ENCODE measurements around the gene NLK.

DNA sequence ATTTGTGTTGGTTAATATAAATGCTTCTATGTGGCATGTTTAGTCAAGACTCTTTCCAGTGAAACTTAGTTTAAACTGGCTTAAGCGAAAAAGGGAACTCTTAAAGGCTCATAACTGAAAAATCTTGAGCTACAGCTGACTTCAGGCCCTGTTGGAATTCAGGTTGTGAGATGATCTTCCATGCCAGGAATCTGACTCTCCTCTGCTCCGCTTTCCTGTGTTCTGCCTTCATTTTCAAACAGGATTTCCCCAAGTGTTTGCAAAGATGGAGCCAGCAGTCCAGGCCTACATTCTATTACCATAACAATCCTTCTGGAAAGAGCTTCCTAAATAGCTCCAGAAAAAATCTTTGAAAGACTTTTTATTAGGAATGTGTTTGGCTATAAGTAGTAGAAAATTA is 134.9 kb downstream of the NLK start:
- TF ChIP-seq FOXA1 (IDR thresholded peaks at IDR 0.05): no peak
- no peak for TF ChIP-seq ZNF384 (IDR thresholded peaks at IDR 0.05)
- no peak for TF ChIP-seq SUZ12 (IDR thresholded peaks at IDR 0.05)
- TF ChIP-seq SP1 (IDR thresholded peaks at IDR 0.05): no peak

Measured in HEK293T (cell line).